Activated naive CD8-positive, alpha-beta T cell treated with anti-CD3 and anti-CD28 coated beads, Interleukin-2, amount 50 U/mL, for 24 hours (primary cell): ENCODE data around the gene PEX13.

ENCODE experiments used
- ATAC-seq: fragments of 150-1000 bp; cut with Tn5 transposase; one replicate; pipeline ENCODE4 v1.10.0; 2021
- DNase-seq: peaks from one replicate; pipeline ENCODE4 v3.0.0; 2021
- H3K27ac Mint-ChIP-seq: one replicate; pipeline ENCODE4 v1.8.0; 2021; ENCODE audit warnings: mild to moderate bottlenecking, mixed read lengths
- H3K27me3 Mint-ChIP-seq: one replicate; pipeline ENCODE4 v1.8.0; 2021; ENCODE audit warnings: mixed read lengths
- H3K36me3 Mint-ChIP-seq: one replicate; pipeline ENCODE4 v1.8.0; 2021; ENCODE audit warnings: low read depth, mixed read lengths
- H3K4me1 Mint-ChIP-seq: one replicate; pipeline ENCODE4 v1.8.0; 2021; ENCODE audit warnings: mixed read lengths
- H3K4me3 Mint-ChIP-seq: one replicate; pipeline ENCODE4 v1.8.0; 2021; ENCODE audit warnings: mild to moderate bottlenecking, moderate library complexity, mixed read lengths
- H3K9me3 Mint-ChIP-seq: one replicate; pipeline ENCODE4 v1.8.0; 2021; ENCODE audit warnings: mixed read lengths

Gene PEX13

DNA sequence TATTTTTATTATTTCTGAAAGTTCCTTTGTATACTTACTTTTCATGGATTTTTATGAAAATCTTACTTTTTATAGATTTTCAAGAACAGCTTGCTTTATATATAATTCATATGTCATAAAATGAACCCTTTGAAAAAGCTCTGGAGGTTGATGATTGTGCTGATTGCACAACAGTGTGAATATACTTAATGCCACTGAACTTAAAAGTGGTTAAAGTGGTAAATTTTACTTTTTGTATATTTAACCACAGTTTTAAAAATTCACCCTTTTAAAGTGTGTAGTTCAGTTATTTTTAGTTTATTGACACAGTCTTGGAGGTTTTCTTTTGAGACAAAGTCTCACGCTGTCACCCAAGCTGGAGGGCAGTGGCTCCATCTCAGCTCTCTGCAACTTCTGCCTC, 56.6 kb downstream of the PEX13 start:
- H3K4me3 Mint-ChIP-seq = no peak overlapping the region
- no peak for ATAC-seq
- H3K9me3 Mint-ChIP-seq = no peaks in the 10 kb centered on the region

DNA sequence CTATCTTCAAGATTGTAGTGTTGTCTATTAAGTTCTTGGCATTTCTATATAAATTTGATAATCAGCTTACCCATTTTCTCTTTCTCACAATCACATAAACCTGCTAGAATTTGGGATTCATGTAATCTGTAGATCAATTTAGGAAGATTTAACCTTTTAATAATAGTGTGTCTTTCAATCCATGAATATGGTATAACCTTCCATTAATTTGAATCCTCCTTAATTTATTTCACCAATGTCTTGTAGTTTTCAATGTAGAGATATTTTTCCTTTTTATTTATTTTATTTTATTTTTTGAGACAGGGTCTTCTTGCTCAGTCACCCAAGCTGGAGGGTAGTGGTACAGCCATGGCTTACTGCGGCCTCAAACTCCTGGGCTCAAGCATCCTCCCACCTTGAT, 68.4 kb downstream of the PEX13 start:
- Mint-ChIP-seq H3K9me3 (no peaks in the 10 kb centered on the region), H3K36me3 (no peaks in the 10 kb centered on the region), H3K27me3 (no peaks in the 10 kb centered on the region), H3K4me3 (no peak overlapping the region), H3K27ac (no peak overlapping the region), H3K4me1 (no peaks in the 10 kb centered on the region)
- DNase-seq (no peak), ATAC-seq (no peak)

More for the DNA sequence above, 56.6 kb downstream of the PEX13 start:
- Mint-ChIP-seq H3K4me1 (no peaks in the 10 kb centered on the region), H3K27me3 (no peaks in the 10 kb centered on the region), H3K27ac (no peak overlapping the region), H3K36me3 (no peaks in the 10 kb centered on the region)
- no peak for DNase-seq

DNA sequence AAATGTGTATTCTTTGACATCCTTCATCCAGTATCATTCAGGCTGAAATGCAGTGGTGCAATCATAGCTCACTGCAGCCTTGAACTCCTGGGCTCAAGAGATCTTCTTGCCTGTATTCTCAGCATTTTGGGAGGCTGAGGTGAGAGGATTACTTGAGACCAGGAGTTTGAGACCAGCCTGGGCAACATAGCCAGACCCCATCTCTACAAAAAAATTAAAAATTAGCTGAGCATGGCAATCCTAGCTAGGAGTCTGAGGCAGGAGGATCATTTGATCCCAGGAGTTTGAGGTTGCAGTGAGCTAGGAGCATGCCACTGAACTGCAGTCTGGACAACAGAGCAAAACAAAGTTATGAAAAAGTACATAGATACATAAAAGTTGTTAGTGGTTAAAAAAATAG, 72.3 kb downstream of the PEX13 start:
- Mint-ChIP-seq H3K4me3 (no peak overlapping the region), H3K27me3 (no peaks in the 10 kb centered on the region), H3K4me1 (no peaks in the 10 kb centered on the region), H3K9me3 (no peaks in the 10 kb centered on the region), H3K36me3 (no peaks in the 10 kb centered on the region), H3K27ac (no peak overlapping the region)
- DNase-seq (no peak), ATAC-seq (no peak)

DNA sequence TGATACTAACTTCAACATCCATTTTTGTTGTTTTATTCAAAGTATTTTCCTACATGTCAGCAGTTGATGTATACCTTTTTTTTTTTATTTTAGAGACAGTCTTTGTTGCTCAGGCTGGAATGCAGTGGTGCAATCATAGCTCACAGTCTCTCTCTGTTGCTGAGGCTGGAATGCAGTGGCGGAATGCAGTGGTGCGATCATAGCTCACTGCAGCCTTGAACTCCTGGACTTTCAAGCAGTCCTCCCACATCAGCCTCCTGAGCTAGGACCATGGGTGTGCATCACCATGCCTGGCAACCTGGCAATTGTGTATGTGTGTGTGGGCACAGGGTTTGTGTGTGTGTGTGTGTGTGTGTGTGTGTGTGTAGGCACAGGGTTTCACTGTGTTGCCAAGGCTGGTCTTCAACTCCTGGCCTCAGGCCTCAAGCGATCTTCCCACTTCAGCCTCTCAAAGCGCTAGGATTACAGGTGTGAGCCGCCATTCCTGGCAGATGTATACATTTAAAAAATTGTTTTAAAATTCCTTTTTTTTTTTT, 72.9 kb downstream of the PEX13 start:
- H3K27me3 Mint-ChIP-seq = no peaks in the 10 kb centered on the region
- no peak overlapping the region for H3K4me3 Mint-ChIP-seq
- H3K36me3 Mint-ChIP-seq = no peaks in the 10 kb centered on the region
- DNase-seq = no peak
- no peaks in the 10 kb centered on the region for H3K4me1 Mint-ChIP-seq
- no peaks in the 10 kb centered on the region for H3K9me3 Mint-ChIP-seq
- no peak for ATAC-seq
- no peak overlapping the region for H3K27ac Mint-ChIP-seq

DNA sequence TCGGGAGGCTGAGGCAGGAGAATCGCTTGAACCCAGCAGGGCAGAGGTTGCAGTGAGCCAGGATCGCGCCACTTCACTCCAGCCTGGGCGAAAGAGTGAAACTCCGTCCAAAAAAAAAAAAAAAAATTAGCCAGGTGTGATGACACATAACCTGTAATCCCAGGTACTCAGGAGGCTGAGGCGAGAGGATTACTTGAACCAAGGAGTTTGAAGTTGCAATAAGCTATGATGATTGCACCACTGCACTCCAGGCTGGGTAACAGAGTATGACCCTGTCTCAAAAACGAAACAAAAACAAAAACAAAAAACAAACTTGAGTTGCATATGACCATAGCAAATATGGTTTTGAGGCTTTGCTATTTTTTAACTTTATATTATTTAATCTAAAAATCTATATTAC, 74.0 kb downstream of the PEX13 start:
- no peaks in the 10 kb centered on the region for H3K4me1 Mint-ChIP-seq
- H3K27ac Mint-ChIP-seq = no peak overlapping the region
- no peaks in the 10 kb centered on the region for H3K27me3 Mint-ChIP-seq
- no peak for DNase-seq
- no peak for ATAC-seq
- no peaks in the 10 kb centered on the region for H3K9me3 Mint-ChIP-seq
- H3K36me3 Mint-ChIP-seq = no peaks in the 10 kb centered on the region
- no peak overlapping the region for H3K4me3 Mint-ChIP-seq

DNA sequence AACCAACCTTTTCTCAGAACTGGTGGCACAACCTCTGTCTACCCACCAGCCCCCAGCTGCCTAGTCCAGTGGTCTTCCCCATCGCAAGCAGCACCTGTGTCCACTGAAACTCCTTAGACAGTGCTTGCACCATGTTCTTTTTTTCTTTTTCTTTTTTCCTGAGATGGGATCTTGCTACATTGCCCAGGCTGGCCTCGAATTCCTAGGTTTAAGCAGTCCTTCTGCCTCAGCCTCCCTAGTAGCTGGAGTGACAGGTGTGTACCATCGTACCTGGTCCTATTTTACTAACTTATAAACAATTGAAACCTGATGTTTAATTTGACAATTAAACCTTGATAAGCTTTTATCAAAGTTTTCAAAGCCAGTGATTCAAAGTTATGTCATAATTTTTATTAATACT, 78.9 kb downstream of the PEX13 start:
- Mint-ChIP-seq H3K4me1 (no peaks in the 10 kb centered on the region), H3K27ac (no peak overlapping the region), H3K27me3 (no peaks in the 10 kb centered on the region), H3K9me3 (no peaks in the 10 kb centered on the region), H3K36me3 (no peaks in the 10 kb centered on the region), H3K4me3 (no peak overlapping the region)
- no peak for DNase-seq
- ATAC-seq = no peak

DNA sequence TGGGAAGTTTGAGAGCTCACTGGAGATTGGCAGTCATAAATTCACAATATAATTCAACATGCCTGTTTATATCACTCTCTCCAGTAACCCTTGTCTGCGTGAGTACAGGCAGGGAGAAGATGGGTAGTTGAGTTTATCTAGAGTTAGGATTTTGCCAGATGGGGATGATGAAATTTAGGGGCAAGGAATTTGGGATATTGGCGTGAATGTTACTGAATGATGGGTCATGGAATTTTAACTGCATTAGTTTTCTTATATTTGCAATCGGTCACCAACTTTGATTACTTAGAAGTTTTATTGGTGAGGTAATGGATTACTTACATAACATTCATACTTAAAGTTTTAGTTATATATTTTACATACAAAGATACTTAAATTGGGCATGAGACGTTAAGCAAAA, 83.3 kb downstream of the PEX13 start:
- Mint-ChIP-seq H3K36me3 (no peaks in the 10 kb centered on the region), H3K9me3 (no peaks in the 10 kb centered on the region), H3K4me3 (no peak overlapping the region), H3K27me3 (no peaks in the 10 kb centered on the region), H3K4me1 (no peaks in the 10 kb centered on the region), H3K27ac (no peak overlapping the region)
- DNase-seq = no peak
- ATAC-seq = no peak
